ENCODE results near the gene BAIAP2. TPM values are rescaled to one million over a fixed set of nuclear protein-coding genes. Genes with fewer than 3 reads are reported as not detected.

The BAIAP2 gene
- total and polyA plus RNA-seq, 8 donors = 4.7 to 16.4 (median 11.1) TPM

GRCh38 chr17:81115749-81116464 lies 81.0 kb downstream of the BAIAP2 start:
- Histone ChIP-seq H3K4me1 (no peaks in the 10 kb centered on the region), H3K9me3 (no peaks in the 10 kb centered on the region), H3K27ac (no peak overlapping the region), H3K4me3 (no peak overlapping the region), H3K27me3 (no peaks in the 10 kb centered on the region), H3K36me3 (peaks cover 0 to 11% (median 0%) of the 10 kb centered on the region in 3 donors)
- no peak for TF ChIP-seq CTCF (IDR thresholded peaks at IDR 0.05)
- intact Hi-C loops (cut with DNase I) = no loop called here
- ATAC-seq (no peak), FAIRE-seq (no peak), DNase-seq (no peak)
- 87 to 92% methylated on average over 22 of the region's 22 CpGs for WGBS, 2 donors

DNA sequence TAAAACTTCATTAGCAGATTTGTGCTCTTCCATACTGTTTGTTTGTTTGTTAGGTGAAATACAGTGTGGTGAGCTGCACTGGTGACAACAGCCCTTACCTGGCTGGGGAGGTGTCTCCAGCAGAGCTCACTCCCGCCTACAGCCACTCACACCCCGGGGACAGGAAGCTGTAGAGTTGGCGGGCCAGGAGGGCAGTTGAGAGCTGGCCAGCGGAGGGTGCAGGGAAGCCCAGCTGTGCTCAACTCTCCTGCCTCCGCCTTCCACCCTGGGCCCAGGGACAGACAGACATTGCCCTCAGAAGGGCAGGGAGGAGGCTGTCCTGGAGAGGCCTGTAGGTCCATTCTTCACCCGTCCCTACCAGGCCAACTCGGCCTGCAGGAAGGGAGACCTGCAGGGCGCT lies 81.8 kb downstream of the BAIAP2 start:
- H3K9me3 ChIP-seq = no peaks in the 10 kb centered on the region
- DNase-seq (no peak), ATAC-seq (no peak), FAIRE-seq (no peak)
- TF ChIP-seq CTCF (IDR thresholded peaks at IDR 0.05) = no peak
- no peak overlapping the region for H3K27ac ChIP-seq
- intact Hi-C loops (cut with DNase I) = no loop called here
- H3K36me3 ChIP-seq = peaks cover 0 to 11% (median 0%) of the 10 kb centered on the region in 3 donors
- no peak overlapping the region for H3K4me3 ChIP-seq
- H3K27me3 ChIP-seq = no peaks in the 10 kb centered on the region
- no peaks in the 10 kb centered on the region for H3K4me1 ChIP-seq
- 87 to 93% methylated on average over 8 of the region's 8 CpGs for WGBS, 2 donors

DNA sequence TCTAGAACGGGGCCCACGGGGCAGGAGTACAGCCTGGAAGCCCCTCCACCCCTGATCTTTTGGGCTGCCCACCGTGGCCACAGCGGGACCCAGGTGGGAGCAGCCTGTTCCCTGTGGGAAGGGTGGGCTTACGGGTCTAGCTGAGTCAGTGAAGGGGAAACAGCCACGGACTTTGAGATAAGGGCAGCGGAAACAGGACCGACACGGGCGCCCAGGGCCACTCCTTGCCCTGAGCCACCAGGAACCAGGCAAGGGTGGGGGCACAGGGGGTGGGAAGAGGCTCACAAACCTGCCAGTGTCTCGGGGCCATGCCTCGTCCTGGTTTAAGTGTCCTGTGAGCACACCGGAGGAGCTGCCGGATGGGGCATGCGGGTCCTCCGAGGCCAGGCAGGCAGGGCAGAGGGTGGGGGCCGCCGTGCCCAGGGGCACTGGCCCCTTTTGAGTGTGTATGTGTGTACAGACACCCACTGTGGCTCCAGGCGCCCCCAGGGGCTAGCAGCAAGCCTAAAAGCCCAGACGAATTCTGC lies 82.8 kb downstream of the BAIAP2 start:
- Histone ChIP-seq H3K9me3 (no peaks in the 10 kb centered on the region), H3K27ac (no peak overlapping the region), H3K4me3 (no peak overlapping the region), H3K4me1 (no peaks in the 10 kb centered on the region), H3K27me3 (no peaks in the 10 kb centered on the region), H3K36me3 (peaks cover 0 to 11% (median 0%) of the 10 kb centered on the region in 3 donors)
- 87 to 93% methylated on average over 20 of the region's 20 CpGs for WGBS, 2 donors
- no peak for ATAC-seq
- no peak for DNase-seq
- no peak for TF ChIP-seq CTCF (IDR thresholded peaks at IDR 0.05)
- FAIRE-seq = no peak
- intact Hi-C loops (cut with DNase I) = no loop called here

GRCh38 chr17:81118308-81119221 lies 83.6 kb downstream of the BAIAP2 start:
- ATAC-seq = peak in 2 of 4 donors; percentile 1 to 2
- H3K36me3 ChIP-seq = peaks cover 0 to 11% (median 0%) of the 10 kb centered on the region in 3 donors
- intact Hi-C loops (cut with DNase I) = no loop called here

More at GRCh38 chr17:81118308-81119221, 83.6 kb downstream of the BAIAP2 start:
- Histone ChIP-seq H3K4me3 (no peak overlapping the region), H3K4me1 (no peaks in the 10 kb centered on the region), H3K27ac (no peak overlapping the region), H3K9me3 (no peaks in the 10 kb centered on the region), H3K27me3 (no peaks in the 10 kb centered on the region)
- DNase-seq (no peak), FAIRE-seq (no peak)
- WGBS, 2 donors = 77 to 79% methylated on average over 21 to 24 of the region's 24 CpGs
- no peak for TF ChIP-seq CTCF (IDR thresholded peaks at IDR 0.05)
